AG04450 (cell line): ENCODE measurements around the gene ATP5IF1. TPM values are rescaled to one million over a fixed set of nuclear protein-coding genes. Genes with fewer than 3 reads are reported as not detected.
A peak's percentile ranks its signal among the peaks of the same experiment; 100 is the strongest.

Experiments used
- CTCF ChIA-PET: fragments of 300-600, 350-600 bp; formaldehyde crosslinking; extraction: SDS; loops from one replicate; lab custom pipeline; 2022; ENCODE audit warnings: antibody characterized with exemption, inconsistent platforms; lab: Charles Lee
- POLR2A ChIA-PET: fragments of 350-600 bp; formaldehyde crosslinking; extraction: SDS; loops from one replicate; lab custom pipeline; 2021; ENCODE audit warnings: antibody characterized with exemption, inconsistent platforms; lab: Yijun Ruan, JAX
- DNase-seq: peaks from one replicate; pipeline ENCODE4 v3.0.0-alpha.2; 2011; ENCODE audit warnings: low read depth, low spot score
- H3K27ac ChIP-seq: one replicate; pipeline ENCODE4 v1.5.1; 2012; ENCODE audit warnings: low read depth, low read length, control low read depth
- H3K27me3 ChIP-seq: one replicate; pipeline ENCODE4 v1.6.0; 2012; ENCODE audit warnings: low read length; ENCODE audit not compliant: control insufficient read depth, insufficient read depth
- H3K4me3 ChIP-seq: 2 replicates; pipeline ENCODE4 v1.5.1; 2011; ENCODE audit warnings: mild to moderate bottlenecking, low read depth, low read length, control low read depth
- H3K9me3 ChIP-seq: 2 replicates; pipeline ENCODE4 v1.5.1; 2012; ENCODE audit warnings: low read length; ENCODE audit not compliant: control insufficient read depth, insufficient read depth
- polyA plus RNA-seq: library from polyadenylated mRNA; depleted of rRNA; stranded (reverse); fragments of >200 nt; gene quantifications from 2 replicates; pipeline ENCODE4 v1.2.3, GENCODE V29; 2011
- TF ChIP-seq, protein P1 (sequence below): IDR thresholded peaks from 2 replicates; pipeline ENCODE4 v1.5.1; 2011; ENCODE audit warnings: low read depth, low read length, control low read depth, inconsistent platforms

The ATP5IF1 gene
- polyA plus RNA-seq, 1 experiment = 189 TPM

DNA sequence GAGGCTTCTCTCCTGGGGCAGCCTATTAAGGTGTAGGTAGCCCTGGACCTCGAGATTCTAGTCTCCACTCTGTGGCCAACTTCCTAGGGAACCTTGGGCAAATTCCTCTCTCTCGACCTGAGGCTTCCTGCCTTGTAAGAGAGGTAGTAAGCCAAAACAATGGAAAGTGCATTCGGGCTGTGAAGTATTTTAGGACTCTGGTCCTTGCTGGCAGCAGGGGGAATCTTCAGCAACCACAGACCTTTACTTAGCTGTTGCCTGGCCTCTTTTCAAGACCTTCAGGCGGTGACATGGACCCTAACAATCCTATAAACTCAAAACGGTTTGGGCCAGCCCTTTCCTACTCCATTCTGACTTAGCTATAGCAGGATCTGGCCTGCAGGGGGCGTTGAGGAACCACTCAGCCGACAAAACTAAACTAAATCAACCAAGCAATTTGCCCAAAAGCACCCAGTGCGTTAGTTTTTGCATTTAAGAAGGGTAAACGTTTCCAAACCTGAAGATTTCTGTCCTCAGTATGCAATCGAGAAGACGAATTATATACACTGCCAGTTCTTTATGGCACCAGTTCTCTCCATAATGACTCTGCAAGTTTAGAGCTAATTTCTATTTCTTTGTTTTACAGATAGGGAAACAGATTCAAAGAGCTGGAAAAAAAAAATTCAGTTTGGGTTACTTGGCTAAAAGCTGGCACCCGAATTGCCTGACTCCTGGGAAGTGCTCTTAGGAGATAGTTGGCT, 12.5 kb downstream of the ATP5IF1 start:
- POLR2A ChIA-PET = interaction anchor here (0.7 to 4.7 kb wide), 13 partner anchors 12 to 353 kb away, joined by 3 to 46 read pairs (median 4); partner anchors contain the start of genes ATP5IF1, MED18, PHACTR4 and RCC1
- Histone ChIP-seq H3K27ac (peak overlapping the region; percentile 76), H3K9me3 (no peaks in the 10 kb centered on the region), H3K27me3 (no peaks in the 10 kb centered on the region), H3K4me3 (peak overlapping the region; percentile 24)
- TF ChIP-seq, protein P1, sequence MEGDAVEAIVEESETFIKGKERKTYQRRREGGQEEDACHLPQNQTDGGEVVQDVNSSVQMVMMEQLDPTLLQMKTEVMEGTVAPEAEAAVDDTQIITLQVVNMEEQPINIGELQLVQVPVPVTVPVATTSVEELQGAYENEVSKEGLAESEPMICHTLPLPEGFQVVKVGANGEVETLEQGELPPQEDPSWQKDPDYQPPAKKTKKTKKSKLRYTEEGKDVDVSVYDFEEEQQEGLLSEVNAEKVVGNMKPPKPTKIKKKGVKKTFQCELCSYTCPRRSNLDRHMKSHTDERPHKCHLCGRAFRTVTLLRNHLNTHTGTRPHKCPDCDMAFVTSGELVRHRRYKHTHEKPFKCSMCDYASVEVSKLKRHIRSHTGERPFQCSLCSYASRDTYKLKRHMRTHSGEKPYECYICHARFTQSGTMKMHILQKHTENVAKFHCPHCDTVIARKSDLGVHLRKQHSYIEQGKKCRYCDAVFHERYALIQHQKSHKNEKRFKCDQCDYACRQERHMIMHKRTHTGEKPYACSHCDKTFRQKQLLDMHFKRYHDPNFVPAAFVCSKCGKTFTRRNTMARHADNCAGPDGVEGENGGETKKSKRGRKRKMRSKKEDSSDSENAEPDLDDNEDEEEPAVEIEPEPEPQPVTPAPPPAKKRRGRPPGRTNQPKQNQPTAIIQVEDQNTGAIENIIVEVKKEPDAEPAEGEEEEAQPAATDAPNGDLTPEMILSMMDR = peak; percentile 94
- peak; percentile 64 for DNase-seq
- CTCF ChIA-PET = interaction anchor here (0.6 to 4.6 kb wide), 61 partner anchors 8 to 629 kb away, joined by 3 to 69 read pairs (median 4); partner anchors contain the start of genes ATP5IF1, MED18 and SESN2

DNA sequence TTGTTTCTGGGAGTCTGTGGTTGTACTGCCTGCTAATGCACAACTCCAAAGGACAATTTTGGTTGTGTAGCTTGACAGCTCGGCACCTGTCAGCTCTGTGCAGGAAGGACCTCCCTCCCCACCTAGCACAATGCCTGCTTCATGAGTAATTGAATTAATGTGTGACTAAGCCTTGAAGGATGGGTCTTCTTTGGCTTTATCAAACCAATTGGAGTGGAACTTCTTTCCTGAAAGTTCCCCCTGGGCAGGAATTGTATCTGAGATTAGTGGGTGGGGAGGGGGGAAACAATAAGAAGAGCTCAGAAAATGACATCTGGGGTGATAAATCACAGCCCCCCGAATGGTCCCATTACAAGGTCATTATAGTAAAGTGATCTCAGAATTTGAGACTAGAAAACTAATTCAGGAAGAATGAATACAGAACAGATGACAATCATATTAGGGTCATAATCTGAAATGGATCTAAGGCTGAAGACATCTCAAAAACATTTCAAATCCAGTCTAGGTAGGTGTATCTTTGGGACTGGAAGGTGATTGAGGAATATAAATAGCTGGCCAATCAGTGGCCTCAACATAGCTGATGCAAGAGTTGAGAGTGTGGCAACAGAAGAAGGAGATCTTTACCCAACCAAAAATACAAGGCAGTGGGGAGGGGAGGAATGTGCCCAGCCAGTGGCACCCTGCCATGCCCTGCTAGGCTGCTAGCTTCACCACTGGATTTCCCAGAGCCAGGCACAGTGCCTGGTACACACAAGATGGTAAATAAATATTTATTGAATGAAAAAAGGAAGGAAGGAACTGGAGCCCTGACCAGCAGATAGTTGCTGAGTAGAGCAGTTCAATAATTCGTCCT, 13.3 kb downstream of the ATP5IF1 start:
- H3K27me3 ChIP-seq = no peaks in the 10 kb centered on the region
- H3K4me3 ChIP-seq = peak overlapping the region; percentile 24
- H3K9me3 ChIP-seq = no peaks in the 10 kb centered on the region
- ChIA-PET CTCF (interaction anchor here (0.5 to 4.6 kb wide), 63 partner anchors 7 to 628 kb away, joined by 3 to 69 read pairs (median 4); partner anchors contain the start of genes ATP5IF1, MED18 and SESN2), POLR2A (interaction anchor here (0.6 to 4.7 kb wide), 15 partner anchors 11 to 399 kb away, joined by 3 to 46 read pairs (median 4); partner anchors contain the start of genes ATP5IF1, MED18, PHACTR4 and RCC1)
- TF ChIP-seq, protein P1 = no peak
- no peak for DNase-seq
- peak overlapping the region; percentile 76 for H3K27ac ChIP-seq

DNA sequence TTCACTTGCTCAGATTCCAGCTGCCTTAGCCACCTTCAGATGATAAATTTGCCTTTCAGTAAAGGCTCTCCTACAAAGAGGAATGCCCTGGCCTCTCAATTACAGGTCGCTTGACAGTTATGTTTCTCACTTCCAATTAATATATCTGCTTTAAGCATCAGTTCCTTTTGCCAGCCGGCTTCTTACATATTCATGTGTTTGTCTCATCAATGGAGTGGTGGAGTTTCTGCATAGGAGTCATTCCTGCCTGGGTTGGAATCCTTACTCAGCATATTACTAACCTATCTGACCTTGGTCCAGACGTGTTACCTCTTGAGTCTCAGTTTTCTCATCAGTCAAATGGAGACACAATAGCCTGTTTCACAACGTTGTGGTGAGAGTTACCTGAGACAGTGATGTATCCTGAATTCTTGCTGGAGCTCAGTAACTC, 14.0 kb downstream of the ATP5IF1 start:
- CTCF ChIA-PET = interaction anchor here (0.5 to 4.6 kb wide), 10 partner anchors 10 to 628 kb away, joined by 3 to 69 read pairs (median 14); partner anchors contain the start of genes ATP5IF1 and SESN2
- DNase-seq = no peak
- TF ChIP-seq, protein P1 = no peak
- no peaks in the 10 kb centered on the region for H3K9me3 ChIP-seq
- POLR2A ChIA-PET = interaction anchor here (0.6 to 4.7 kb wide), 8 partner anchors 11 to 398 kb away, joined by 3 to 46 read pairs (median 4); partner anchors contain the start of genes MED18, RNU11 and SESN2
- H3K4me3 ChIP-seq = no peak overlapping the region
- H3K27ac ChIP-seq = peak overlapping the region; percentile 65
- no peaks in the 10 kb centered on the region for H3K27me3 ChIP-seq

DNA sequence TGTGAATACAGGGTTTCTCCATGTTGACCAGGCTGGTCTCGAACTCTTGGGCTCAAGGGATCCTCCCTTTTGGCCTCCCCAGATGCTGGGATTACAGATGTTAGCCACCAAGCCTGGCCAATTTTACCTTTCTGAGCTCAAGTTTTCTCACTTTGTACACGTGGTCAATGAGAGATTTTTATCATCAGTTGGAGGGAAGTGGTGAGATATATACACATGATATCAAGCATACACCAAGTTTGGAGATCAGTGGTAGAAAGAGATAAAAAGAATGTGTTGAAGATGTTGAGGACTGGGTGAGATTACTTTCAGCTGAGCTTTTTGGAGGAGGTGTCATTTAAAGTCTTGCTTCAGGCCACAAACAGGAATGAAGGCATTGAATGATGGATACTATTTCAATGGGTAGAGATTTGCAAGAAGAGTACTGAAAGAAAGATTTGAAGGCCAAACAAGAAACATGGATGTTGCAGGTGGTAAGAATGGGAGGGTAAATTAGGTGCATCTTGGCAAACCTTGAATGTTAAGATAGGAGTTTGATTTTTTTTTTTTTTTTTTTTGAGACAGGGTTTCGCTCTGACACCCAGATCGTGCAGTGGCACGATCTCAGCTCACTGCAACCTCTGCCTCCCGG, 20.4 kb downstream of the ATP5IF1 start:
- Histone ChIP-seq H3K27me3 (no peaks in the 10 kb centered on the region), H3K4me3 (no peak overlapping the region), H3K27ac (no peak overlapping the region), H3K9me3 (no peaks in the 10 kb centered on the region; the same call in 1 of the 2 replicates)
- TF ChIP-seq, protein P1 = no peak
- DNase-seq = no peak
- POLR2A ChIA-PET = no interaction called here
- CTCF ChIA-PET = interaction anchor here (1.2 to 1.8 kb wide), 2 partner anchors 8 to 103 kb away, joined by 3 to 12 read pairs; no protein-coding TSS in a partner anchor
